ENCODE data around the gene SFI1. TPM values are rescaled to one million over a fixed set of nuclear protein-coding genes. Genes with fewer than 3 reads are reported as not detected.

The SFI1 gene
- total RNA-seq, 1 experiment from 2014 or later = 53.1 TPM

GRCh38 chr22:31550871-31551370, 54.6 kb downstream of the SFI1 start:
- Histone ChIP-seq H3K9me3 (ENCODE audit: control insufficient read depth in 1 of 2, insufficient read depth in 1 of 2, low read depth in 1 of 2, low read length in 2 of 2) (no peaks in the 10 kb centered on the region), H3K4me1 (ENCODE audit: control insufficient read depth in 1 of 2, insufficient read depth in 2 of 2, low read length in 2 of 2) (no peaks in the 10 kb centered on the region), H3K27me3 (ENCODE audit: insufficient read depth, low read length) (no peaks in the 10 kb centered on the region), H4K20me1 (ENCODE audit: insufficient read depth) (no peaks in the 10 kb centered on the region), H2AFZ (ENCODE audit: low read depth, low read length, poor library complexity, severe bottlenecking) (no peak overlapping the region), H3K9me2 (ENCODE audit: insufficient read depth) (no peaks in the 10 kb centered on the region), H3K36me3 (ENCODE audit: control insufficient read depth in 1 of 2, insufficient read depth in 2 of 2, low read length in 2 of 2) (peaks cover 0 to 7% of the 10 kb centered on the region in 2 experiments; a peak in 2 of 4 replicates), H3K4me3 (replicated peaks in 1 of 2; ENCODE audit: low read depth in 1 of 2, low read length in 2 of 2) (no peak overlapping the region), H3K79me2 (ENCODE audit: insufficient read depth, low read length) (no peaks in the 10 kb centered on the region), H3K27ac (ENCODE audit: low read depth, low read length) (no peak overlapping the region), H3K4me2 (ENCODE audit: low read length) (no peak overlapping the region), H3K9ac (ENCODE audit: low read length) (no peak overlapping the region)
- ChIA-PET RAD21 (ENCODE audit: low non-redundant PET in 1 of 2, low total read pairs in 2 of 2, uncharacterized antibody in 2 of 2, unreplicated experiment in 2 of 2) (no interaction called here), CTCF (no interaction called here), POLR2A (no interaction called here)
- no peak for ATAC-seq
- TF ChIP-seq ELF1 (IDR thresholded peaks at IDR 0.05; ENCODE audit: borderline replicate concordance, low read depth) = no peak
- no peak for TF ChIP-seq POLR2AphosphoS5 (IDR thresholded peaks at IDR 0.05; ENCODE audit: low read depth, low read length)
- no peak for TF ChIP-seq FOSL1 (IDR thresholded peaks at IDR 0.05; ENCODE audit: low read depth)
- TF ChIP-seq ATF3 (IDR thresholded peaks at IDR 0.05) = no peak
- TF ChIP-seq MAX (IDR thresholded peaks at IDR 0.05) = no peak
- TF ChIP-seq RAD21 (IDR thresholded peaks at IDR 0.05; ENCODE audit: low read depth) = no peak
- no peak for TF ChIP-seq POLR2A (IDR thresholded peaks at IDR 0.05; ENCODE audit: borderline replicate concordance, extremely low read depth, insufficient read depth, insufficient read length)
- no peak for TF ChIP-seq ZFX (IDR thresholded peaks at IDR 0.05)
- TF ChIP-seq CTCF (IDR thresholded peaks at IDR 0.05 in 2 of 3, conservative IDR thresholded peaks at IDR 0.05 in 1 of 3; ENCODE audit: borderline replicate concordance in 1 of 3, insufficient read depth in 1 of 3, low read depth in 2 of 3, low read length in 2 of 3) = no peak
- no peak for TF ChIP-seq EZH2 (IDR thresholded peaks at IDR 0.05)
- TF ChIP-seq CBX3 (IDR thresholded peaks at IDR 0.05; ENCODE audit: low read depth) = no peak
- TF ChIP-seq EZH2phosphoT487 (IDR thresholded peaks at IDR 0.05; ENCODE audit: borderline replicate concordance) = no peak
- TF ChIP-seq ZNF274 (IDR thresholded peaks at IDR 0.05; ENCODE audit: low read depth, low read length) = no peak
- no TSS peak for BruUV-seq (replicated peaks)
- intact Hi-C loops (cut with micrococcal nuclease) = no loop called here
- DNase-seq (ENCODE audit: low read depth, low spot score) = no peak

Measured in HCT116 (cell line).